DMS79 (cell line): Measurements from ENCODE around the gene POU6F2.
"Not testable (repeated sequence)": the region's sequence is repeated elsewhere in the genome, so short reads cannot be mapped to it uniquely, and the experiment has no call there.

ENCODE experiments used
- DNase-seq: peaks from one replicate; lab custom pipeline; 2025; lab: John Stamatoyannopoulos, UW

POU6F2 gene

GRCh38 chr7:39304668-39305405, 327.1 kb downstream of the POU6F2 start:
- DNase-seq = no peak

GRCh38 chr7:39306016-39306570, 328.4 kb downstream of the POU6F2 start:
- no peak for DNase-seq

- DNase-seq = no peak
Measured at GRCh38 chr7:39310699-39311098, 333.0 kb downstream of the POU6F2 start.

GRCh38 chr7:39312254-39312989, 334.7 kb downstream of the POU6F2 start:
- no peak for DNase-seq

GRCh38 chr7:39313376-39313775, 335.7 kb downstream of the POU6F2 start:
- no peak for DNase-seq

- DNase-seq = no peak
Measured at GRCh38 chr7:39313974-39314373, 336.3 kb downstream of the POU6F2 start.

GRCh38 chr7:39317107-39317506, 339.4 kb downstream of the POU6F2 start:
- DNase-seq = no peak

GRCh38 chr7:39317896-39318295, 340.2 kb downstream of the POU6F2 start:
- DNase-seq = no peak

GRCh38 chr7:39321245-39321644, 343.5 kb downstream of the POU6F2 start:
- no peak for DNase-seq

- no peak for DNase-seq
Measured at GRCh38 chr7:39321909-39322498, 344.3 kb downstream of the POU6F2 start.

- DNase-seq = no peak
Measured at GRCh38 chr7:39324139-39324760, 346.5 kb downstream of the POU6F2 start.

GRCh38 chr7:39331607-39332006, 353.9 kb downstream of the POU6F2 start:
- not testable (repeated sequence) for DNase-seq

GRCh38 chr7:39332142-39332541, 354.4 kb downstream of the POU6F2 start:
- no peak for DNase-seq

GRCh38 chr7:39333701-39334100, 356.0 kb downstream of the POU6F2 start:
- DNase-seq = no peak

- DNase-seq = no peak
Measured at GRCh38 chr7:39336442-39336841, 358.7 kb downstream of the POU6F2 start.

GRCh38 chr7:39338716-39339115, 361.0 kb downstream of the POU6F2 start:
- no peak for DNase-seq

- no peak for DNase-seq
Measured at GRCh38 chr7:39339591-39339990, 361.9 kb downstream of the POU6F2 start.

- DNase-seq = no peak
Measured at GRCh38 chr7:39341083-39341482, 363.4 kb downstream of the POU6F2 start.

- no peak for DNase-seq
Measured at GRCh38 chr7:39342763-39343162, 365.1 kb downstream of the POU6F2 start.

- DNase-seq = no peak
Measured at GRCh38 chr7:39349452-39350123, 371.9 kb downstream of the POU6F2 start.

GRCh38 chr7:39353615-39354376, 376.1 kb downstream of the POU6F2 start:
- DNase-seq = no peak
